Esophagus (tissue), 2 donors: ENCODE data around the gene LRRC4C. TPM values are rescaled to one million over a fixed set of nuclear protein-coding genes. Genes with fewer than 3 reads are reported as not detected.

Experiments
- H3K27ac ChIP-seq, 2 donors: one replicate each; pipeline ENCODE4 v1.5.1; 2013; ENCODE audit warnings: low read depth in 2 of 2, mild to moderate bottlenecking in 2 of 2, inconsistent platforms in 1 of 2, low read length in 1 of 2, moderate library complexity in 1 of 2
- H3K27me3 ChIP-seq, 2 donors: one replicate each; pipeline ENCODE4 v1.6.1; 2013; ENCODE audit warnings: low read length in 2 of 2, control low read depth in 1 of 2, mild to moderate bottlenecking in 1 of 2; ENCODE audit not compliant: insufficient read depth in 2 of 2, control insufficient read depth in 1 of 2
- H3K36me3 ChIP-seq, 2 donors: one replicate each; pipeline ENCODE4 v1.6.1; 2013; ENCODE audit warnings: low read length in 1 of 2; ENCODE audit not compliant: control insufficient read depth in 2 of 2, insufficient read depth in 2 of 2
- H3K4me1 ChIP-seq, 2 donors: one replicate each; pipeline ENCODE4 v1.6.1; 2013; ENCODE audit warnings: low read length in 1 of 2; ENCODE audit not compliant: control insufficient read depth in 2 of 2, insufficient read depth in 2 of 2
- H3K4me3 ChIP-seq, 2 donors: one replicate each; pipeline ENCODE4 v1.5.1; 2013; ENCODE audit warnings: low read length in 2 of 2, mild to moderate bottlenecking in 2 of 2, low read depth in 1 of 2, moderate library complexity in 1 of 2
- H3K9me3 ChIP-seq, 2 donors: one replicate each; pipeline ENCODE4 v1.6.1; 2013; ENCODE audit warnings: mild to moderate bottlenecking in 2 of 2, low read depth in 1 of 2, low read length in 1 of 2, moderate library complexity in 1 of 2; ENCODE audit not compliant: control insufficient read depth in 2 of 2, insufficient read depth in 1 of 2
- WGBS, 2 donors: extraction: QIAGEN DNeasy Blood & Tissue Kit; methylation state at CpG; one replicate each; pipeline ENCODE4 v1.1.7; 2013; 5-methylcytosine and 5-hydroxymethylcytosine counted together
- polyA plus RNA-seq, 2 donors: library from polyadenylated mRNA; stranded (reverse); fragments of 200-250 nt; gene quantifications; one replicate each; pipeline ENCODE4 v1.2.3, GENCODE V29; 2013
- donor health status: healthy with polysubstance abuse.
- donor health status: Bipolar disorder and iron deficiency.

LRRC4C gene
- polyA plus RNA-seq, 2 donors: 0.04 to 0.12 TPM

DNA sequence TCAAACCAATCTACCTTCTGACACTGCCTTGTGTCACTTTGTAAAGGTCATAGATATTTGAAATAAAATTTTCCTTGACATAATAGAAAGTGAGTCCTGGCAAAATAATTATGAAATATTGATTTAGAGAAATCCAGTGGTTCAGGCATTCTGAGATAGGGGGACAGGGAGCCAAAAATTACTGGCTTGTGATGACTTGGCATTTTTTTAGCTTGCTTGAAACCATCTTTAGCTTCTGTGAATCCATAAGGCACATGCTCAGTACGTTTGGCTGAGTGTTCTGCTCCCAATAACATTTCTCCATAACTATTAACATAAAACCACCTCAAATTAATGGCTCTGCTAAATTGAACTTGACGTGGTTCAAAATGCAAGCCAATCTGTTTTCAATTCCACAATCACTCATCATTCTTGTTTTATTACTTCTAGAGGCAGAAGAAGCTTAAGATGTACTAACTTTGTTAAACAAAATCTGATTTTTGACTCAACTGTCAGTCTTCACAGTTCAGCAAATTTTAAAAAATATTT lies 209.0 kb downstream of the LRRC4C start:
- 45 to 52% methylated on average over 2 of the region's 2 CpGs for WGBS, 2 donors
- Histone ChIP-seq H3K36me3 (no peaks in the 10 kb centered on the region), H3K4me1 (no peaks in the 10 kb centered on the region), H3K9me3 (peaks cover 0 to 5% of the 10 kb centered on the region in 2 donors), H3K27me3 (no peaks in the 10 kb centered on the region), H3K4me3 (no peak overlapping the region), H3K27ac (no peak overlapping the region)

DNA sequence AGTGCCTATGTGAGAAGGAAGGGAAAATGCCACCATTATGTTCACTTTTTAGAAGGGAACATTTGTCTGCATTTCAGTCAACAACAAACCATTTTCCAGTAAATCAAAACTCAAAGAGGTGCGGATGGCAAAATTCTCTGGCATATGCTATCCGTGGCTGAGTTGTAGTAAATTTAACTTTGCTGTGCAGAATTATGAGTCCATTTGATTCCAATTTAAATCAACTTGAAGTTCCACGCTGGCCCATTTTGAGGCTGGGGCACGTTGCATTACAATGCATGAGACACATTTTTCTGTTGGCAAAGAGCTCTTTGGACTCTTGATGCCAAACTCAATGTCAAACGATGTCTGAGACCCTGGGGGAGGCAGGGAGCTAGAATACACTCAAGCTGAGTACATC lies 211.8 kb downstream of the LRRC4C start:
- Histone ChIP-seq H3K27me3 (no peaks in the 10 kb centered on the region), H3K4me3 (no peak overlapping the region), H3K4me1 (no peaks in the 10 kb centered on the region), H3K9me3 (peaks cover 4 to 9% of the 10 kb centered on the region in 2 donors), H3K27ac (no peak overlapping the region), H3K36me3 (no peaks in the 10 kb centered on the region)
- 61 to 65% methylated on average over 5 of the region's 5 CpGs for WGBS, 2 donors

DNA sequence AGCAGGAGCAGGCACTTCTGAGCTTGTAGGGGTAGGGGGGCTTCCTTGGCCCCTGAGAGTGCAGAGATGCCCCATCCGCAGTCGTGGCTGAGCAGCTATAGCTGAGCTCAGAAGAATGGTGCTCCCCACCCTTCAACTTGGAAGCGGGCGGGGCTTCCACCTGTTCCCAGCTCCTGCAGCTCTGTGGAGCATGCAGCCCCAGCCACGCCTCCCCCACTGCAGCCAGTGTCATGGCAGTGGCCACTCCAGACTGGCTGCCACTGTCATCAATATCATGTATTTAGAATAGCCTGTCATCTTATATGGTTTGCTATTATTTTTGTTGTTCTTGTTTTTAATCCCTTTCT lies 213.1 kb downstream of the LRRC4C start:
- no peak overlapping the region for H3K27ac ChIP-seq
- H3K4me1 ChIP-seq: no peaks in the 10 kb centered on the region
- no peaks in the 10 kb centered on the region for H3K27me3 ChIP-seq
- peaks cover 4 to 9% of the 10 kb centered on the region in 2 donors for H3K9me3 ChIP-seq
- H3K4me3 ChIP-seq: no peak overlapping the region
- H3K36me3 ChIP-seq: no peaks in the 10 kb centered on the region
- 86% methylated on average over 5 of the region's 5 CpGs for WGBS, 2 donors

DNA sequence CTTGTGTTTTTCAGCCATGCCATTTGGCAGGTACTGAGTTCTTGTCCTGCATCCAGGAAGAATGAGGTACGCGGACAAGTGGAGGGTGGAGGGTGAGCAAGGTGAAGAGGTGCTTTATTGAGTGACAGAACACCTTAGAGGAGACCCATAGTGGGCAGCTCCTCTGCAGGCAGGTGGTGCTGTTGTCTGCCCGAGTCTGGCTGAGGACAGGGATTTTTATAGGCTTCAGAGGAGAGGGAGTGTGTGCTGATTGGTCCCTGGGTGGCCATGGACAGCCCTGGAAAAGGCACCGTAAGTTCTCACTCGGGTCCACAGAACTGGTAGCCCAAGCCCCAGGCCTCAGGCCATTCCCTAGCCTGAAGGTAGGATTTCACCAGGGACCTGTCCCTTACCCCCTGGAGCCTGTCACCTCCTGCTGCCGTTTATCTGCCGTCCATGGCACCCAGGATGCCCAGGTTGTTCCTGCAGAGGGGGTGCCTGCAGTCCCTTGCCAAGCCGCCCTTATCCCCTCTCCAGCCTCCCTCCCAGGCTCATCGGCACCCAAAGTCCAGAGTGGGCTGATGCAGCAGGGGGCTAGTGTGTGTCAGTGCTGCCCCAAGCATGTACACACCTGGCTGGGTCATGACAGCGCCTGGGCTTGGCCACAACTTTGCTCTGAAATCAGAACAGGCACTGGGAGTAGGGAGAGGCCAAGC lies 213.6 kb downstream of the LRRC4C start:
- Histone ChIP-seq H3K27me3 (no peaks in the 10 kb centered on the region), H3K4me3 (no peak overlapping the region), H3K27ac (no peak overlapping the region), H3K9me3 (peaks cover 4 to 9% of the 10 kb centered on the region in 2 donors), H3K4me1 (no peaks in the 10 kb centered on the region), H3K36me3 (no peaks in the 10 kb centered on the region)
- 84% methylated on average over 10 of the region's 10 CpGs for WGBS, 2 donors

DNA sequence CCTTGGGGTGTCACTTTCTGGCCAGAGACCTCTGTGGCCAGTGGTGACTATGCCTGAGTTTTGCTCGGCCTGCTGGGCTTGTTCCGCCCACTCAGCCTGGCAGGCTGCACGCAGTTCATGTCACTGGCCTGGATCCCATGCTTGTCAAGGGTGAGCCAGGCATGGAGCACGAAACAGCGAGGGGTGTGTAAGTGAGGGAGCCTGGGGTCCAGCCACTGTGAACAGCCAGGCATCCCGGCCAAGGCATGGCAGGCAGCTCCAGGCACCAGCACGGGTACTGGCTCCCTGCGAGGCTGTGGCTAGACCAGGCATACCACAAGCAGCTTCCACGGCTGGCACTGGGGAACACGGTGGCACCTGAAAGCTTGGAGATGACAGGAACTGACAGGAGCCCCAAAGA lies 214.3 kb downstream of the LRRC4C start:
- Histone ChIP-seq H3K9me3 (peaks cover 4 to 9% of the 10 kb centered on the region in 2 donors), H3K27me3 (no peaks in the 10 kb centered on the region), H3K4me3 (no peak overlapping the region), H3K36me3 (no peaks in the 10 kb centered on the region), H3K4me1 (no peaks in the 10 kb centered on the region), H3K27ac (no peak overlapping the region)
- 82 to 83% methylated on average over 10 of the region's 10 CpGs for WGBS, 2 donors

DNA sequence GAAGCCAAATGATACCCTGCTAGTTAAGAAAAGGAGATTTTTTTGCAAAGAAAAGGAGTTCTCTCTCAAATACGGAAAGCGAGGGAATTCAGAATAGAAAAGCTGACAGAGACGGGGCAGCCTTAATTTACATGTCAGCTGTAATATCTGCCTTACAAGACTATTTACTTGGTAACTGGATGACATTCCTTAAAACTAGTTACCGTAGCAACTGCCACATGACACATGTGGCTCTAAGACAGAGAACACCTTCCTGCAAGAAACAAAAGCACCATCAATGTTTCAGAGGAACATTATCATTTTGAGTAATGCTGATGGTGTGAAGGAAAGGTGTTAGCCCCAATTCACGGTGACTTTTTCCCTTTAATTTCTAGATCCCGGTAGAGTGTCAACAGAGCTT lies 222.1 kb downstream of the LRRC4C start:
- H3K9me3 ChIP-seq: no peaks in the 10 kb centered on the region
- H3K27me3 ChIP-seq: no peaks in the 10 kb centered on the region
- H3K36me3 ChIP-seq: no peaks in the 10 kb centered on the region
- H3K27ac ChIP-seq: no peak overlapping the region
- no peak overlapping the region for H3K4me3 ChIP-seq
- 26 to 30% methylated on average over 6 of the region's 6 CpGs for WGBS, 2 donors
- no peaks in the 10 kb centered on the region for H3K4me1 ChIP-seq

DNA sequence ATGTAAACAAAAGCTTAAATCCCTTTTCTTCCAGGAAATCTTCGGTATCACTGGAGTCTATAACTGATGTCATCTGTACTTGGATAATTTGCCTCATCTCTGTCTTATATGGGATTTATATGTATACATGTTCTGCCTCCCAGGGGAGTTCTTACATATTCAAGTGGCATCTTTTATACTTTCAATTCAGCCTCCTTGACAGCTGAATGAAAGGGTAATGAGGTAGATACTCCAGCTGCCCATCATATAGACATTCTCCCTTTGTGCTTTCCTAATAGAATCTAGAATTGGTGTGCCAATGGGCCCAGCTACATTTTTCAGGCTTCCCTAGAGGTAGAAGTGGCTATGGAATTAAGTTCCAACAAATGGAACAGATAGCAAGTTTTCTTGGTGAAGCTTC lies 223.8 kb downstream of the LRRC4C start:
- H3K36me3 ChIP-seq: no peaks in the 10 kb centered on the region
- H3K4me3 ChIP-seq: no peak overlapping the region
- no peaks in the 10 kb centered on the region for H3K9me3 ChIP-seq
- no peaks in the 10 kb centered on the region for H3K27me3 ChIP-seq
- no peak overlapping the region for H3K27ac ChIP-seq
- 69 to 78% methylated on average over 1 of the region's 1 CpG for WGBS, 2 donors
- no peaks in the 10 kb centered on the region for H3K4me1 ChIP-seq

DNA sequence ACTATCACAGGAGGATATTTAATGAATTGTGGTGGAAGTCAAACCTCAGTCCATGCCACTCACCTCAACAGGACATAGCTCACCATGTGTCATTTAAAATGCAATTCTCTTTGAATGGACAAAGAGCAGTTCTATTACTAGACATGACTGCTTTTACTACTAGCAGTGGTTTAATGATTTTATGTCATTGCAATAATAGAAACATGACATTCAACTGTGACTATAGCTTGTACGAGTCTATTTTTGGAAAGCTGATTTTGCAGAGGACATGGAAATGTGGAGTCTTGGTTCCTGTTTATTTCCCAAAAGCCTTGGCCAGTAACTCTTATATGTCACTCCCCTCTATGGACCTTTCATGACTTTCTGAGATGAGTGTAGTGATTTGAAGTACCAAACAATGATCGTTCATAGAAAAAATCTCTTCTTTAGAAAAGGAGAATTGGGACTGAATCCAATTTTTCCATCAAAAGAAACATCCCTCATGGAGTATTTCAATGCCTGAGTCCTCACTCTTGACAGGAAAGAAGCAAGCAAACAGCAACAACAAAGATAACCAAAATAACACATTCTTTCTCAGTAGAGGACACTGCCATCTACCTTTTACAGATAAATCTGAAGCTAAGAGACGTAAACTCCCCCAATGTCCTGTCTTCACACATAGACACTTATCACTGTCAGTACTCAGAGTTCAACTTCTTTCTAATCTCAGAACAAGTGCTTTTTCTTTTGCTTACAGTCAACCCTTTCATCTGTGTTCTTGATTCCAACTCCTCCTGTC lies 233.4 kb downstream of the LRRC4C start:
- H3K36me3 ChIP-seq: no peaks in the 10 kb centered on the region
- H3K9me3 ChIP-seq: no peaks in the 10 kb centered on the region
- no peaks in the 10 kb centered on the region for H3K27me3 ChIP-seq
- no peak overlapping the region for H3K27ac ChIP-seq
- 57 to 61% methylated on average over 3 of the region's 3 CpGs for WGBS, 2 donors
- H3K4me3 ChIP-seq: no peak overlapping the region
- no peaks in the 10 kb centered on the region for H3K4me1 ChIP-seq

DNA sequence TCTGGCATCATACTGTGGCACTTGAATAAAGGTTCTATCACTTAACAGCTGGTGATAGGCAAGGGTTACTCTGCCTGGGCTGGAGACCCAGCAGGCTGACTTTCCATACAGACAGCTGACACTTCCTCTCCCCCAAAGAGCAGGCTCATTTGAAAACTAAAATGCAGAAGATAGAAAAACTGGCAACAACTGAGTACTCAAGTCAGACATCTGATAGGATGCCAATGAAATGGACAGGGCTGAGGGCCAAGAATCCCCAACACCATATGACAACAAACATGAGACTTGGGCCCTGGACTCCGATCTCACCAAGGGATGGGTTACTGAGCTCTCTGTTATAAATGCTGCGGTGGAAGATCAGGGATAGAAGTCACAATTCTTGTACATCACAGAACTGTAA lies 237.2 kb downstream of the LRRC4C start:
- Histone ChIP-seq H3K36me3 (no peaks in the 10 kb centered on the region), H3K9me3 (no peaks in the 10 kb centered on the region), H3K27ac (no peak overlapping the region), H3K27me3 (no peaks in the 10 kb centered on the region), H3K4me3 (no peak overlapping the region), H3K4me1 (no peaks in the 10 kb centered on the region)
- 85 to 90% methylated on average over 2 of the region's 2 CpGs for WGBS, 2 donors

DNA sequence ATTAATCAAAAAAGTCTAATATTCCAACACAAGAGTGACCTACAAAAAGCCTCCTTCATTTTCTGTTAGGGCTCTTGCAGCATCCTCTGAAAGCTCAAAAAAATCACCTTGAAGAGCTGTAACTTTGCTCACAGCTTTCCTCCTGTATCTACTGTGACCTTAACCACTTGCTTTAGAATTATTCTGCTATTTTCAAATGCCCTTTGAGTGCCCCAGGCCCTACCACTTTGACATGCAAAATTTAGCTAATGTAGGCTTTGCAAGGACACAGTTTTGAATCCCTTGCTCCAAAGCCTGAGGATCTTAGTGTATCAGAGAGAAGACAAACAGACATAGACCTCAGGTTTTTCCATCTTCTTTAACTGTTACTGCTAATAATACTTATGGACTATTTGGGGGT lies 253.1 kb downstream of the LRRC4C start:
- Histone ChIP-seq H3K9me3 (peaks cover 2 to 3% of the 10 kb centered on the region in 2 donors), H3K27ac (no peak overlapping the region), H3K4me1 (no peaks in the 10 kb centered on the region), H3K4me3 (no peak overlapping the region), H3K36me3 (no peaks in the 10 kb centered on the region), H3K27me3 (no peaks in the 10 kb centered on the region)
